ENCODE data around the gene INO80E.

The INO80E gene

DNA sequence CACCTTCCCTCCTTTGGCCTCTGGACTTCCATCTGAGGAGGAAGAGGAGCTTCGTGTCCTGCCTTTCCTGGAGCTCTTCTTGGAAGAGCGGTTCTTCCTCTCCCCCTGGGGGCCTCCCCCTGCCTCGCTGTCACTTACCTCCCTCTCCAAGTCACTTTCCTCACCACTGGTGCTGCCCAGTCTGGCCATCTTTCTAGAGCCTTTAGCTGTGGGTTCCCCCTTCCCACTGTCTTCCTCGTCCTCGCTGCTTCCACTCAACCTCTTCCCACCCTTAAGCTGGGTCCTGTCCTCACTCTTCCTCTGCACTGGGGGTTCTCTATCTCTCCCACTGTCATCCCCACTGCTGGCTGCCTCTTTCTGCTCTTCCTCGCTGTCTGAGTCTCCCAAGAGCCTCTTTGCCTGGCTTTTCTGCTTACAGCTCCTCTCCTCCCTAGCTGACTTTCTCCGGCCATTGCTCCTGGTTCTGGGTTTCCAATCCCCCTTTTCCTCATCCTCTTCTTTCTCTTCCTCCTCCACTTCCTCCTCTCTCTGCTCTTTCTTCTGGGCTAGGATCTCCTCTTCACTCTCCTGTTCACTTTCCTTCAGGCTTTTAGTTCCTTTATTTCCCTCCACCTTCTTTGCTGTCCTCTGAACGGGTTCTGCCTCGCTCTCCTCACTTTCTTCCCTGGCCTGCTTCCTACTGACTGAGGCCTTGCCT lies 2.0 kb upstream of the INO80E start:
- no peak for DNase-seq

DNA sequence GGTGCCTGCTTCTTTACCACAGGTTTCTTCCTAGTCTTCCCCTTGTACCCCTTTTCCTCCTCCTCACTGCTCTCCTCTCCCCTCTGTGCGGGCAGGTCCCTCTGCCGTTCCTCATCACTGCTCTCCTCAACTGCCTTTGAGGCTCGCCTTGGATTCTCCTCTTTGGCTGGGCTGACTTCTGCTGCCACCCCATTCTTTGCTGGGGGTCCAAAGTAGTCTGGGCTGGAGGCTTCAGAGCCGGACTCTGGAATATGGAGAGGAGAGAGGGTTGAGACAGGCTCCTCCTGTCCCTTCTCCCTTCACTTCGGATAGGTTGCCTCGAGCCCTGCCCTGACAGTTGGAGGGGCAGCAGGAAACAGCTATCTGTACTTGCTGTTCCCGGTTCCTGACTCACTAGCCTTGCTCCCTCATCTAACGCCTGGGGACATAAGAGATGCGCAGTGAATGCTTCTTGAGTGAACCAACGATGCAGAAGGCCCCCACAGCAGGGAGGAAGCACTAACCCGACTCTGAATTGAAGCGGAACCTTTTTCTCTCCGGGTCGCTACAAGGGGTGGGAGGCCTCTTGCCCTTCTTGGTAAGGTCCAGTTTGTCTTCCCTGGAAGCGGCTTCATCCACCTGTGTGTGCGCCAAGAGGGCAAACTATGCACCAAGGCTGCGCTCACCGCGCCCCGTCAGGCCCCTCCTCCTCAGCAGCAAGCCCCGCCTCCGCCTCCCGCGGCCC lies 1.3 kb upstream of the INO80E start:
- no peak for DNase-seq

- peak; percentile 71 for DNase-seq
These were observed 624 bp upstream of the INO80E start, which contains the start of gene HIRIP3 for GRCh38 chr16:29995324-29995910. Gene HIRIP3 (minus strand): TSS chr16:29995617. CDS start chr16:29995605, 12 bp downstream.

DNA sequence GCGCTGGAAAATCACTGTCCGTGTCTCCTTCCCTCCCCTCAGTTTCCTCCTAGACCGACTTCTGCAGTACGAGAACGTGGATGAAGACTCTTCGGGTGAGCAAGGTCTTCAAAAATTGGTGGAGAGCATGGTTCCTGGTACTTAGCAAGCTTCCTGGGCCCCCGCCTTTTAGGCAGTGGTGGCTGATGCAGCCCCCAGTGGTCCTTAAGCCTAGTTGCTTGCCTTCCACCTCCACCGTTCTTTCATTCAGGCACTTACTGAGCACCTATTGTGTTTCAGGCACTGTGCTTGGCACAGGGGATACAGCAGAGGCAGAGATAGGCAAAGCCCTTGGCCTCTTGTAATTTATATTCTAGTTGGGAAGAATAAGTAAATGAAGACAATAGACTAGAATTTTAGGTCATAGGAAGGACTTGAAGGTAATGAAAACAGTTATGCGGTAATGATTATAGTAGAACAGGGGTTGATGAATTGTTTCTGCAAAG lies 767 bp downstream of the INO80E start:
- no peak for DNase-seq

DNA sequence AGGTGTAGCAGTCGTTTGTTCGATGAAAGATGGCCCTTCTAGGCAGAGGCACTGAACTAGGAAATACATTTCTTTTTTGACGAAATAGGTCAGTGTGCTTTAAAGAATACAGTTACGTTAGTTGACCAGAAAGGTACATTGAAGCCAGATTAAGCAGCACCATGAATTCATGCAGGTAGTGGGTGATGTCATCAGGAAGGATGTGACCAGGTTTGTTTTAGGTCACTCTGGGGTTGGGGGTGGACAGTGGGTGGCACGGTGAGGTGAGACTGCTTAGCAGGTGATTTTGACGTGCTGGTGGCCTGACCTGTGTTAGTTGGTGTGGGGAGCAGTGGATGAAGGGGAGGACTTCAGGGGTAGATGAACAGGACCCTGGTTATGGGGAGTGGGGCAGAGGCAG lies 3.6 kb downstream of the INO80E start:
- no peak for DNase-seq

GRCh38 chr16:30000735-30001631 lies 4.9 kb downstream of the INO80E start:
- no peak for DNase-seq

DNA sequence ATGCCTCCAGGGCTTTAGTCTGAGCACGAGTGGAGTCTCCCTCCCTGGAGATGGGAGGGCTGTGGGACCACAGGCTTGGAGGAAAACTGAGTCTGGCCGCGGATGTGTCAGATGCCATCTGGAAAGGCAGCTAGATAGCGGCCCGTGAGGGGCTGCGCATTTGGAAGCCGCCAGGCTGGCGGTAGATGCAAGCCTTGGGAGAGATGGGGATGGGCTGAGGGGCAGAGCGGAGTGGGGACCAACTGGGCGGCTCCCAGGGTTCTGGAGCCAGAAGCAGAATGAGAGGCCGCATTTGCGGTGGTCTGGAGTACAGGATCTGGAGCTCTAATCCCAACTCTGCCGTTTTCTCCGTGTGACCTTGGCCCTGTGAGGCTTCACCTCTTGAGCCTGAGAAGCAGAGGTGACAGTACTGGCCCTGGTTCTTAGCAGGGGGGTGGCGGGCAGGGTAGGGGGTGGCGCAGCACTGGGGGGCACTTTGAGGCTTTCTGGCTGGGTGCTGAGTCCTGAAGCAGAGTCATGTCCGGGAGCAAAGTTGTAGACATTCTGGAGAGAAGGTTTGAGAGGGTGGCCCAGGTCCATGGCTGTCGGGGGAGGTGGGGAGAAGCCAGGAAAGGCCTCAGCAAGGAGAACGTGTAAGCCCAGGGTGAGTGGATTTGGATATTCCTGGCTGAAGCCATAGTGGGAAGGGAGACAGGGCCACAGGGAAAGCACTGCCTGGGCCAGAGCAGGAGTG lies 6.7 kb downstream of the INO80E start:
- no peak for DNase-seq

DNA sequence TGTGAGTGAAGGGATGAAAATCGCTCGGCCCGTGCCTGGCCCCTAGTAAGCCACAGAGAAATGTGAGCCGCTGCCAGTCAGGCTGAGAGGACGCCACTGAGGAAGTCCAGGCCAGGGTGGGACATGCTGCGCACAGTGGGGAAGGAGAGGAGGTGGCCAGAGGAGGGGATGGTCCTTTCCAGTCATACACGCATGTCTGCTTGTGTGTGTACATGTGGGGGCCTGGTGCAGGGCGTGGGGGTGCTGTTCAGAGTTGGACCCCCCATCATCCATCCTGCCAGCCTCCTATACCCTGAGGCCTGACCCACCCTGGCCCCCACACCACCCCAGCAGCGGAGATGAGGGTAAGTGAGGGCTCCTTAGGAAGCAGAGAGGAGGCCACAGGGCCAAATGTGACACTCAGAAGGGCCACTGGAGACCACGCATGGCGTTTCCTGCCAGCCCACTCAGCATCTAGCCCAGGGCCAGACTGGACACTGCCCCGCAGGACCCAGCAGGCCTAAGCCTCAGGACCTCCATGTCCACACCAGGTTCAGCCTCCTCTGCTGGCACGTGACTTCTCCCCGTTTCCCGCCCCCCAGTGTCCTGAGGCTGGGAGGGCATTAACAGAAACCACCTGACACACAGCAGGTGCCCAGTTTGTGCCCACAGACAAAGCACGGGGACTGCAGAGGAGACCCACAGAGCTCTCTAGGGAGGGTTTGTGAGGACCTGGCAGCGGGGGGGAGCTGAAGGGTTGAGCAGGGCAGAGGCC lies 7.8 kb downstream of the INO80E start:
- DNase-seq = no peak

GRCh38 chr16:30004424-30004776 lies 8.4 kb downstream of the INO80E start:
- peak; percentile 70 for DNase-seq

DNA sequence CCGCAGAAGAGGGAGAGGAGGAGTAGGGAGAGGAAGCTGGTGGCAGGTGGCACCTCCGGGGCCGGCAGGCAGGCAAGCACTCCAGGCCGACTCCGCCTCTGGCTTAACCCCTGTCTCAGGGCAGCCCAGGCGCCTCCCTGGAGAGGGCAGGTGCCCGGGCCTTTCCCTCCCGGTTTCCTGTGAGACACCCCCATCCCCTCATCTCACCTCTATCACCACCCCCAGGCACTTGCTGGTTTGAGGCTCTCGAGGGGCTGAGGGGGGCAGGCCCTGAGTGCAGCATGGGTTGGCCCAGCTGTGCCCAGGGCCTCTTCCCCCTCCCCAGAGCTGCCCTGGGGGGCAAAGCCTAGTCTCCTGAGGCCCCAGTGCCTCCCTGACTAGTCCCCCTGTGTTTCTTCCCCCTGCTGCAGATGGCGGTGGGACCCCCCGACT lies 8.8 kb downstream of the INO80E start:
- peak; percentile 70 for DNase-seq

GRCh38 chr16:30005341-30006094 lies 9.5 kb downstream of the INO80E start:
- DNase-seq = peak; percentile 10

- DNase-seq = no peak
These were observed 10.0 kb downstream of the INO80E start for GRCh38 chr16:30006095-30006473.

GRCh38 chr16:30006659-30007377 lies 10.8 kb downstream of the INO80E start:
- DNase-seq = no peak

DNA sequence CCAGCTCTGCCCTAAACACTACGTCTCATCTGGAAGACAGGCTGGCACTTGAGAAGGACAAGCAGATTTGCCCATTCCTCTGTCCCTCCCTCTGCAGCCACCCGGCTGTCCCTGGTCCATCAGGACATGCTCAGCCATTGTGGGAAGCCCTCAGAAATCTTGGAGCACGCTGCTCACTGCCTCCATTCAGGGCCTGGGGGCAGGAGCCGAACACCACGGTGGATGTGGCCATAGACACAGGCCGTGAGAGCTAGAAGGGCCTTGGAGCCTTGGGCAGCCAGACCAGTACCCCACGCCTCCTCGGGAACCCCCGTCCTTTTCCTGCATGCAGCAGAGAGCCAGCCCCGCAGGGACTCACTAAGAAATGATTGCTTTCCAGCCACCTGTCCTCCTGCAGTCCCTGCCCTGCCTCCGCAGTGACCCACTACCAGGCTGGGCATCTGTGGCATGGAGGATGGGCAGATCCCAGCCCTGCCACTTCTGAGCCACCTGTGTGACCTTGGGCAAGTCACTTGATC lies 11.4 kb downstream of the INO80E start:
- DNase-seq = no peak

DNA sequence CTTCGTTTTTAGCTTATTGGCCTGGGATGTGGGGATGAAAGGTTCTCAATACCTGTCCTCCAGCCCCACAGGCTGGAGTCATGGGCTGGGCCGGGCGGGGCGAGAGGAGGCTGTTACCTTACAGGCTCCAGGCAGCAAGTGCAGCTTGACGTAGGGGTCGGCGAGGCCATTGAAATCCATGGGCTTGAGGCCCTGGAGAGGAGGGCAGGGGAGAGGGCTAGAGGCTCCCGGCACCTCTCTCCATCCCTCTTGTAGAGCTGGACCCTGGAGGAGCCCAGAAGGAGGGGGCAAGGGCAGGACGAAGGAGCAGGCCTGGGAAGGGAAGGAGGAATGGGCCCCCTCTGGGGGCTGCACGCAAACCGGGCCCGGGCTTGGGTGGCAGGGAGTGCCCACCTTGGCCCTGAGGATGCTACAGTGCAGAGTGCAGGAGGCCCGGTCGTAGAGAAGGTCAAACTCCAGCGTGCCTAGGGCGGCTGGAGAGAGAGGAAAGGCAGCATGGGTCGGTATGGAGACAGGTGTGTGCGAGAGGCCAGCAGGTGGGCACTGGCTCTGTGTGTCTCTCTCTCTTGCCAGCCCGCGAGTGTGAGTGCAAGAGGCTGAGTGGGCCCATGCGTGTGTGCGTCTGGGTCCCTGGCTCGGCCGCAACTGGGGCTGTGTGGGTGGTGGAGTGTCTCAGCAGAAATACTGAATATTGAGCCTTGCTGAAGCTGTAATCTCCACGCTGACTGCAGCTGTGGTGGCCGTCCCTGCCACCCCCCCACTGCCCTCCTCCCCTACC lies 13.2 kb downstream of the INO80E start:
- DNase-seq = no peak

DNA sequence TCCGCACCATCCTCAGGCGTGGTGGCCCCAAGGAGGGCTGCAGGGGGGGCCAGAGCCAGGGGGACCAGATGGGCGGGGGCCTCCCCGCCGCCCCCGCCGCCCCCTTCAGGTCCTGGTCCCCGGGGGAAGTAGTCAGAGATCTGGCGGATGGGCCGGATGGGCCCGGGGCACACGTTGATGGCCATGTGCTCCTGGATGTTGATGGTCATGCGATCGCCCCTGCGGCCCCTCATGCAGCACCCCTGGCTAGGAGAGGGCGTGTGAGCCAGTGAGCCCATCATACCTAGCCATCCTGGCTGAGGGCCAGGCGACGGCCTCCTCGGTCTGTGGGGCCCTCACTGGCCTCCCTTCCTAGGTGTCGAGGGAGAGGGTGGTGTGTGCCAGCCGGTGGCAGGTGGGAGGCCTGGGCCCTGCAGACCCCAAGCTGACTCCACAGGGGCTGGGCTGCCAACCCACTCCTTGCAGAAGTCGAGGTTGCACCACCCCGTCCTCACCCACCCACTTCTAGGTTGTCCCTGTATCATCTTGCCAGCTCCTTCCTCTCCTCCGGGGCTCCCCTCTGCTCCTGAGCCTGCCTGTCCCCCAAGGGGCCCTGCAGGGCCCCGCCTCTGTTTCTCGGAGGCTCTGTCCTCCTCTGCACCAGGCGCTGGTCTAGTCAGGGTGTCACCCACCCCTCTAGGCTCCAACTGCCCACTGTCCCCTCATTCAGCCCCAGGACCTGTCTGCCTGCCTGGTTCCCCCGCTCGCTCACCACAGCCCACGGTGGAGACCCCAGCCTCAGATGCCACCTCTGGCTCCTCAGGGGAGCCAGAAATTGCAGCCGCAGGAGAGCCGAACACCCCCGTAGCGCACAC lies 14.2 kb downstream of the INO80E start:
- DNase-seq = no peak

DNA sequence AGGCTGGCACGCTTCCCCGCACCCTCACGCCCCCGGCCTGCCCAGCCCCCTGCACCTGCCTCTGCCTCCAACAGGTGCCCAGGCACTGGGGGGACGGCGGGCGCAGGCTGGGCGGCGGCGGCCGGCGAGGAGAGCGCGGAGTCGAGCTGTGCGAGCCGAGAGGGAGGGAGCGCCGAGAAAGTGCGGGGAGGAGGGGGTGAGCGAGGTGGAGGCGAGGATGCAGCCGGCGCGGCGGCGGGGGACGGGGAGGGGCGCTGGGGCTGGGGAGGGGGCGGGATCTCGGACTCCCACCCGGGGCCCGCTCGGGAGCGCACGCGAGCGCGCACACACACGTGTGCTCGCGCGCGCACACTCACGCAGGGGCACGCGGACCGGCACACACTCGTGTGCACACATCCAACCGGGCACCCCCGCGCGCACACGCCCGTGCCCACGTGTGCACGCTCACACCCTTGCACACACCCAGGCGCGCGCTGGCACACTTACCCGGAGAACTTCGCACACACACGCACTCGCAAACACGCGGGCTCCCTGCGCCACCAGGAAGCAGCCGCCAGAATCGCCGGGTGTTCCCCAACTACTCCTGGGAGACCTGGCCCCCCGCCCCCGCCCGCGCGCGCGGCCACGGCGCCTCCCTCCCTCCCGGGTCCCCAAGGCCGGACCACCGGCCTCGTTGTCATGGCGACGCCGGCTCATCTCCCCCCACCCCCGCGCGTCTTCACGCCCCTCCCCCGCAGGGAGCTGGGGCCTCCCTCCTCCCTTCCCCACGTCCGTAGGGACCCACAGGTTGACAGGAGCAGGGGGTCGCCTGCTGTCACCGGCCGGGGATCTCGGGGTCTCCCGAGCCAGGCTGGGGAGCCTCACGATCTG lies 15.0 kb downstream of the INO80E start, which contains the start of gene DOC2A:
DOC2A (minus strand) TSS at position 184 of the 870 bp plus-strand sequence. CDS start 805 bp downstream, outside the sequence.
- DNase-seq = no peak
